Heart right ventricle (tissue), 16 donors: ENCODE data around the gene SLC41A3. TPM values are rescaled to one million over a fixed set of nuclear protein-coding genes. Genes with fewer than 3 reads are reported as not detected.

ENCODE experiments used
- ATAC-seq, 8 donors: fragments of 200-7000 bp; cut with Tn5 transposase; one replicate each; pipeline ENCODE4 v1.9.1; 2020; ENCODE audit warnings: mild to moderate bottlenecking in 8 of 8, moderate library complexity in 8 of 8, moderate number of reproducible peaks in 1 of 8
- DNase-seq, 2 donors: peaks; one replicate each; pipeline ENCODE4 v3.0.0-alpha.2; 2020
- H3K27ac ChIP-seq, 10 donors: fragments of 200-600 bp; sonication (generic) in 2 of 10; one replicate each; pipeline versions ENCODE4 v1.5.0 to v1.8.0; 2020 to 2022; ENCODE audit warnings: mild to moderate bottlenecking in 3 of 10
- H3K27me3 ChIP-seq, 7 donors: fragments of 200-600 bp; one replicate each; pipeline ENCODE4 v1.8.0; 2021 to 2022; ENCODE audit warnings: mild to moderate bottlenecking in 2 of 7
- H3K36me3 ChIP-seq, 9 donors: fragments of 200-600 bp; sonication (generic) in 1 of 9; one replicate each; pipeline versions ENCODE4 v1.5.0 to v1.8.0; 2020 to 2022; ENCODE audit warnings: mild to moderate bottlenecking in 2 of 9
- H3K4me1 ChIP-seq, 9 donors: fragments of 200-600 bp; sonication (generic) in 1 of 9; one replicate each; pipeline versions ENCODE4 v1.5.0 to v1.8.0; 2020 to 2022; ENCODE audit warnings: mild to moderate bottlenecking in 4 of 9
- H3K4me3 ChIP-seq, 10 donors: fragments of 200-600 bp; sonication (generic) in 2 of 10; one replicate each; pipeline versions ENCODE4 v1.5.0 to v1.8.0; 2020 to 2022; ENCODE audit warnings: mild to moderate bottlenecking in 7 of 10, moderate library complexity in 2 of 10
- H3K9me3 ChIP-seq, 11 donors: fragments of 200-600 bp in 10 of 11; sonication (generic) in 2 of 11; one replicate each; pipeline versions ENCODE4 v1.5.0 to v1.8.0; 2013 to 2022; ENCODE audit warnings: mild to moderate bottlenecking in 2 of 11, control low read depth in 1 of 11, moderate library complexity in 1 of 11
- WGBS, 2 donors: extraction: QIAGEN DNeasy Blood & Tissue Kit; methylation state at CpG; one replicate each; pipeline ENCODE4 v1.1.7; 2013; ENCODE audit warnings: inconsistent platforms in 1 of 2; 5-methylcytosine and 5-hydroxymethylcytosine counted together
- intact Hi-C, 10 donors: fragments of 100-400 bp; cut with DNase I; formaldehyde crosslinking; loops; one replicate each; pipeline versions ENCODE4 v1.11.1 to v1.14.2; 2022
- polyA plus RNA-seq, 2 donors: library from polyadenylated mRNA; stranded (reverse); fragments of 200-250 nt; gene quantifications; one replicate each; pipeline ENCODE4 v1.2.3, GENCODE V29; 2013
- total RNA-seq, 10 donors: library from RNA; stranded (reverse); fragmentation: NEBNext Ultra II Directional in 3 of 10; extraction: Animal tissue kit (Norgen Biotek cat#: 25700) in 3 of 10; gene quantifications; one replicate each; pipeline versions ENCODE4 v1.2.1 to v1.2.4, GENCODE V29; 2021 to 2023
- TF ChIP-seq, protein P1 (sequence below), 9 donors: fragments of 200-600 bp; sonication (generic) in 2 of 9; IDR thresholded peaks; one replicate each; pipeline versions ENCODE4 v1.5.0 to v1.8.0; 2021 to 2022; ENCODE audit warnings: antibody characterized with exemption in 9 of 9, mild to moderate bottlenecking in 5 of 9, moderate library complexity in 1 of 9
- donor health status: Arrhythmogenic right ventricular cardiomyopathy.
- donor health status: ischemic (EF 13 %, LVEDD 7.1; RV severe dilation, severe dysfunction).
- donor health status: healthy with polysubstance abuse.
- donor health status: DM: no; HTN: yes; CAD: no.
- donor health status: DM: no; HTN: no; CAD: no.
- donor health status: ischemic (EF 25% LVEDD 6.9; RV normal size, moderate dysfunction).
- donor health status: ischemic (EF 25% LVEDD 5.7; RV mildly dilated, moderate dysfunction).
- donor health status: healthy.
- donor health status: DM: yes; HTN: yes; CAD: no.
- donor health status: Ischemic cardiomyopathy.
- donor health status: ischemic (EF 35%, LVEDD 5.7; RV mildly dilated, moderate dysfunction).
- donor health status: nonischemic (EF 11% LVEDD 7.7; RV severe dilation, severe dysfunction).
- donor health status: DM: yes; HTN: yes; CAD: no.
- donor health status: PGD.
- donor health status: ischemic (EF 29% LVEDD 5.4; RV normal size, mild dysfunction).
- donor health status: nonischemic (EF 23%, LVEDD 6.1; RV moderate dilation, normal function).

SLC41A3 gene
- total and polyA plus RNA-seq, 12 donors = 28.6 to 49.5 (median 40.1) TPM

DNA sequence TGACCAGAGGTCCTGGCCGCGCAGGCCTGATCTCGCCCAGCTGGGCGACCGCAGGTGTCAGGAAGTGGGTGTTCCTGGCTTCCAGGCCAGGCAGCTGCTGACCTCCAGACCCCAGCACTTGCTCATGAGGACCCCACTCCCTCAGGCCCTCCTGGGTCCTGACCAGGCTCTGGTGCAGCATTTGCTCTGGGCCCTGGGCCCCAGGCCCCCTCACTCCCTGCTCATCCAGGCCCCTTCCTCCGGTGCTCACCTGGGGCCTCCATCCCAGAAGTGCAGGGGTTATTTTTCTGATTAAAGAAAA, 122.7 kb downstream of the SLC41A3 start:
- peaks cover 0 to 10% (median 0%) of the 10 kb centered on the region in 11 donors for H3K9me3 ChIP-seq
- WGBS, 2 donors = 69 to 86% methylated on average over 6 of the region's 6 CpGs
- no peak overlapping the region for H3K4me3 ChIP-seq
- TF ChIP-seq, protein P1, sequence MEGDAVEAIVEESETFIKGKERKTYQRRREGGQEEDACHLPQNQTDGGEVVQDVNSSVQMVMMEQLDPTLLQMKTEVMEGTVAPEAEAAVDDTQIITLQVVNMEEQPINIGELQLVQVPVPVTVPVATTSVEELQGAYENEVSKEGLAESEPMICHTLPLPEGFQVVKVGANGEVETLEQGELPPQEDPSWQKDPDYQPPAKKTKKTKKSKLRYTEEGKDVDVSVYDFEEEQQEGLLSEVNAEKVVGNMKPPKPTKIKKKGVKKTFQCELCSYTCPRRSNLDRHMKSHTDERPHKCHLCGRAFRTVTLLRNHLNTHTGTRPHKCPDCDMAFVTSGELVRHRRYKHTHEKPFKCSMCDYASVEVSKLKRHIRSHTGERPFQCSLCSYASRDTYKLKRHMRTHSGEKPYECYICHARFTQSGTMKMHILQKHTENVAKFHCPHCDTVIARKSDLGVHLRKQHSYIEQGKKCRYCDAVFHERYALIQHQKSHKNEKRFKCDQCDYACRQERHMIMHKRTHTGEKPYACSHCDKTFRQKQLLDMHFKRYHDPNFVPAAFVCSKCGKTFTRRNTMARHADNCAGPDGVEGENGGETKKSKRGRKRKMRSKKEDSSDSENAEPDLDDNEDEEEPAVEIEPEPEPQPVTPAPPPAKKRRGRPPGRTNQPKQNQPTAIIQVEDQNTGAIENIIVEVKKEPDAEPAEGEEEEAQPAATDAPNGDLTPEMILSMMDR (IDR thresholded peaks at IDR 0.05) = no peak
- intact Hi-C loops = no loop called here
- no peaks in the 10 kb centered on the region for H3K36me3 ChIP-seq
- no peak for ATAC-seq
- H3K27ac ChIP-seq = no peak overlapping the region
- peaks cover 0 to 51% (median 24%) of the 10 kb centered on the region in 7 donors for H3K27me3 ChIP-seq
- DNase-seq = no peak
- H3K4me1 ChIP-seq = no peaks in the 10 kb centered on the region

GRCh38 chr3:125960456-125961288, 123.3 kb downstream of the SLC41A3 start:
- ATAC-seq (peak in 4 of 8 donors; percentile 9 to 21 (median 10)), DNase-seq (no peak)
- Histone ChIP-seq H3K9me3 (peaks cover 0 to 10% (median 0%) of the 10 kb centered on the region in 11 donors), H3K4me3 (no peak overlapping the region), H3K36me3 (no peaks in the 10 kb centered on the region), H3K27me3 (peaks cover 0 to 51% (median 24%) of the 10 kb centered on the region in 7 donors), H3K27ac (no peak overlapping the region), H3K4me1 (no peaks in the 10 kb centered on the region)
- WGBS, 2 donors = 83 to 85% methylated on average over 11 of the region's 11 CpGs
- intact Hi-C loops = no loop called here
- TF ChIP-seq, protein P1 (IDR thresholded peaks at IDR 0.05) = no peak

- peaks cover 0 to 56% (median 24%) of the 10 kb centered on the region in 7 donors for H3K27me3 ChIP-seq
- intact Hi-C loops = no loop called here
- no peak overlapping the region for H3K4me3 ChIP-seq
- no peak overlapping the region for H3K27ac ChIP-seq
- DNase-seq (no peak), ATAC-seq (peak in 2 of 8 donors; percentile 8 to 15)
- H3K4me1 ChIP-seq = no peaks in the 10 kb centered on the region
- TF ChIP-seq, protein P1 (IDR thresholded peaks at IDR 0.05) = no peak
- 91 to 92% methylated on average over 14 of the region's 14 CpGs for WGBS, 2 donors
- H3K9me3 ChIP-seq = peaks cover 0 to 10% (median 0%) of the 10 kb centered on the region in 11 donors
- no peaks in the 10 kb centered on the region for H3K36me3 ChIP-seq
These were observed 123.9 kb downstream of the SLC41A3 start for GRCh38 chr3:125960066-125960424.

DNA sequence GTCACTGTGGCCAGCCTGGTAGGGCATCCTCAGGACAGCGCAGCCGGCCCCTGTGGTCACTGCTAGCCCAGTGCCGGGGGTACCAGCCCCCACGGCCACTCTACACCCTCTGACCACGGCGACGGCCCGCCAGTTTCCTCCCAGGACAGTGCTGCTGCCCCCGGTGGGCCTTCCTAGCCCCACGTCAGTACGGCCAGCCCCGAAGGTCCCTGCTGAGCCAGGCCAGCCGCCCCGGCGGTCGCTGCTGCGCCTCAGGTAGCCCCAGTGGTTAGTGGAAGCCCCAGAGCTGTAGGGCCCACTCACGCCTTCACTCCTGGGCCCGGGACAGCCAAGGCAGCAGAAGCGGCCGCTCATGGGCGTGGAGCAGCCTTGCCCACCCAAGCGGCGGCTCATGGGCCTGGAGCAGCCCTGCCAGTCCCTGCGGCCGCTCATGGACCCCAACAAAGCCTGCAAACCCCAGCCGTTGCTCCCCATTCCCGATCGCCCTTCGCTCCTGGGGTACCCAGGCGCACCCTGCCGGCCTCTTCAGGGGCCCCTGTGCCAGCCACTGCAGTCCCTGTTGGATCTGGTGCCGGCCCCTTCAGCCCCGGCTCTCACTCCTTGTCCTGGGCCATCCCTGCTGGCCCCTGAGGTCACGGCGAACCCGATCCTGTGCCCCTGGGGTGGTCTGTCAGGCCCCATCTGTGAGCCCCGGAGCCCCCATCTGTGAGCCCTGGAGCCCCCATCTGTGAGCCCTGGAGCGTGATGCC, 124.4 kb downstream of the SLC41A3 start:
- Histone ChIP-seq H3K27ac (no peak overlapping the region), H3K4me1 (no peaks in the 10 kb centered on the region), H3K9me3 (peaks cover 0 to 8% (median 0%) of the 10 kb centered on the region in 11 donors), H3K4me3 (no peak overlapping the region), H3K27me3 (peaks cover 0 to 56% (median 24%) of the 10 kb centered on the region in 7 donors), H3K36me3 (no peaks in the 10 kb centered on the region)
- WGBS, 2 donors = 94 to 96% methylated on average over 38 to 39 of the region's 39 CpGs
- DNase-seq (peak in 1 of 2 donors; percentile 10), ATAC-seq (peak in 4 of 8 donors; percentile 11 to 55 (median 30))
- TF ChIP-seq, protein P1 (IDR thresholded peaks at IDR 0.05) = no peak
- intact Hi-C loops = no loop called here
